Keratinocyte (primary cell): ENCODE results near the gene SLAIN1. TPM values are rescaled to one million over a fixed set of nuclear protein-coding genes. Genes with fewer than 3 reads are reported as not detected.
A peak's percentile ranks its signal among the peaks of the same experiment; 100 is the strongest.

Experiments used
- DNase-seq: peaks from one replicate; pipeline ENCODE4 v3.0.0-alpha.2; 2011; ENCODE audit warnings: low read depth, missing footprints, low spot score
- FAIRE-seq: peaks from 2 replicates; lab custom pipeline; 2011; peaks lifted over from hg19 to GRCh38; lab: Jason Lieb, UNC
- H2AFZ ChIP-seq: 2 replicates; pipeline ENCODE4 v1.6.0; 2012; ENCODE audit warnings: low read length, control low read depth, inconsistent platforms; ENCODE audit not compliant: control insufficient read depth
- H3K27ac ChIP-seq: 2 replicates; pipeline ENCODE4 v1.5.1; 2011; ENCODE audit warnings: low read length; ENCODE audit not compliant: control insufficient read depth, insufficient read depth
- H3K27me3 ChIP-seq: 3 replicates; pipeline ENCODE4 v1.6.0; 2011; ENCODE audit warnings: low read length; ENCODE audit not compliant: control insufficient read depth, insufficient read depth; ENCODE audit errors: extremely low read depth
- H3K36me3 ChIP-seq, 2 experiments: 2 replicates in 1 of 2; 3 replicates in 1 of 2; pipeline ENCODE4 v1.5.1; 2011; ENCODE audit warnings: low read length in 2 of 2, mild to moderate bottlenecking in 1 of 2; ENCODE audit not compliant: control insufficient read depth in 2 of 2, insufficient read depth in 2 of 2; ENCODE audit errors: extremely low read depth in 1 of 2
- H3K4me1 ChIP-seq: 3 replicates; pipeline ENCODE4 v1.5.1; 2011; ENCODE audit warnings: low read length; ENCODE audit not compliant: control insufficient read depth, insufficient read depth; ENCODE audit errors: extremely low read depth
- H3K4me2 ChIP-seq: 3 replicates; pipeline ENCODE4 v1.6.0; 2011; ENCODE audit warnings: low read depth, low read length; ENCODE audit not compliant: control insufficient read depth, insufficient read depth; ENCODE audit errors: extremely low read depth
- H3K4me3 ChIP-seq, 3 experiments: fragments of 200-600 bp in 1 of 3; sonication (generic) in 1 of 3; 2 replicates in 2 of 3; 3 replicates in 1 of 3; pipeline ENCODE4 v1.5.1; 2011 to 2016; ENCODE audit warnings: low read length in 3 of 3, mild to moderate bottlenecking in 3 of 3, control low read depth in 2 of 3, inconsistent platforms in 1 of 3, low read depth in 1 of 3, mixed read lengths in 1 of 3, mixed run types in 1 of 3, moderate library complexity in 1 of 3; ENCODE audit not compliant: control insufficient read depth in 2 of 3, insufficient read depth in 2 of 3; ENCODE audit errors: extremely low read depth in 1 of 3
- H3K79me2 ChIP-seq: 2 replicates; pipeline ENCODE4 v1.6.0; 2012; ENCODE audit warnings: low read length; ENCODE audit not compliant: control insufficient read depth, insufficient read depth
- H3K9ac ChIP-seq: 3 replicates; pipeline ENCODE4 v1.6.0; 2011; ENCODE audit warnings: low read length; ENCODE audit not compliant: control insufficient read depth, insufficient read depth; ENCODE audit errors: extremely low read depth
- H3K9me1 ChIP-seq: 3 replicates; pipeline ENCODE4 v1.6.0; 2011; ENCODE audit warnings: low read length; ENCODE audit not compliant: control insufficient read depth, insufficient read depth; ENCODE audit errors: extremely low read depth
- H3K9me3 ChIP-seq: 2 replicates; pipeline ENCODE4 v1.5.1; 2012; ENCODE audit warnings: low read depth, low read length; ENCODE audit not compliant: control insufficient read depth
- H4K20me1 ChIP-seq: 3 replicates; pipeline ENCODE4 v1.6.0; 2011; ENCODE audit warnings: low read length; ENCODE audit not compliant: control insufficient read depth, insufficient read depth; ENCODE audit errors: extremely low read depth
- CTCF ChIP-seq, 3 experiments: IDR thresholded peaks in 1 of 3; conservative IDR thresholded peaks in 1 of 3; optimal IDR thresholded peaks in 1 of 3; 2 replicates in 2 of 3; 3 replicates in 1 of 3; pipeline versions ENCODE3 to v1.5.1; 2011; ENCODE audit warnings: low read length in 3 of 3, mild to moderate bottlenecking in 3 of 3, moderate library complexity in 2 of 3, control low read depth in 1 of 3, inconsistent platforms in 1 of 3; ENCODE audit not compliant: insufficient read depth in 2 of 3; ENCODE audit errors: extremely low read depth in 1 of 3
- EZH2 ChIP-seq: IDR thresholded peaks from one replicate; pipeline ENCODE4 v1.6.1; 2012; ENCODE audit warnings: inconsistent platforms, mild to moderate bottlenecking, low read length, moderate library complexity
- dilution Hi-C: fragments of 300-500 bp; cut with MboI; formaldehyde crosslinking; loops from one replicate; pipeline ENCODE4 v1.7.0; 2020; ENCODE audit warnings: low sequenced_read_pairs; ENCODE audit not compliant: extremely low pct_ligation_motif_present
- polyA plus RNA-seq, 5 experiments: library from polyadenylated mRNA; depleted of rRNA in 3 of 5; stranded (reverse) in 3 of 5; stranded (forward) in 1 of 5; unstranded in 1 of 5; fragments of >200 nt; gene quantifications; 1 replicate in 1 of 5; 2 replicates in 3 of 5; 3 replicates in 1 of 5; pipeline versions ENCODE4 v1.2.1 to v1.2.3, GENCODE V29; 2011 to 2012; ENCODE audit warnings: missing spikeins in 2 of 5, low read depth in 1 of 5, low replicate concordance in 1 of 5

SLAIN1 gene
- polyA plus RNA-seq, 1 donor (not counting 4 experiments of a cell fraction or from before 2014, with no cell fraction given): not detected

- peaks cover 44% of the 10 kb centered on the region for H3K27me3 ChIP-seq
- no peak overlapping the region for H3K27ac ChIP-seq
These were observed 943 bp downstream of the SLAIN1 start for GRCh38 chr13:77698201-77699058.

GRCh38 chr13:77699059-77699680, 1.7 kb downstream of the SLAIN1 start:
- dilution Hi-C loops: no loop called here
- no peak overlapping the region for H3K9ac ChIP-seq
- H3K4me3 ChIP-seq: peak overlapping the region in 2 of 3 experiments; percentile 58 to 67
- H3K4me1 ChIP-seq: peaks cover 2% of the 10 kb centered on the region
- peak overlapping the region; percentile 13 for H2AFZ ChIP-seq
- peak overlapping the region; percentile 91 for H3K4me2 ChIP-seq
- TF ChIP-seq CTCF (optimal IDR thresholded peaks at IDR 0.05 in 1 of 3, IDR thresholded peaks at IDR 0.05 in 1 of 3, conservative IDR thresholded peaks at IDR 0.05 in 1 of 3; ENCODE audit: extremely low read depth in 1 of 3, insufficient read depth in 2 of 3, low read length in 3 of 3): no peak
- TF ChIP-seq EZH2: no peak
- no peaks in the 10 kb centered on the region for H3K36me3 ChIP-seq
- no peak overlapping the region for H3K27ac ChIP-seq
- no peak for DNase-seq
- no peak for FAIRE-seq
- peaks cover 6% of the 10 kb centered on the region for H4K20me1 ChIP-seq
- no peaks in the 10 kb centered on the region for H3K9me3 ChIP-seq
- no peaks in the 10 kb centered on the region for H3K9me1 ChIP-seq
- H3K79me2 ChIP-seq: no peaks in the 10 kb centered on the region
- peaks cover 44% of the 10 kb centered on the region for H3K27me3 ChIP-seq

More at GRCh38 chr13:77698201-77699058, 943 bp downstream of the SLAIN1 start:
- H3K9ac ChIP-seq: no peak overlapping the region
- peaks cover 6% of the 10 kb centered on the region for H4K20me1 ChIP-seq
- no peaks in the 10 kb centered on the region for H3K9me1 ChIP-seq
- no peaks in the 10 kb centered on the region for H3K79me2 ChIP-seq
- dilution Hi-C loops: no loop called here
- FAIRE-seq (no peak), DNase-seq (no peak)
- H3K4me1 ChIP-seq: peaks cover 2% of the 10 kb centered on the region
- H3K4me3 ChIP-seq: peak overlapping the region in 2 of 3 experiments; percentile 58 to 67
- peak overlapping the region; percentile 13 for H2AFZ ChIP-seq
- H3K36me3 ChIP-seq: no peaks in the 10 kb centered on the region
- peak overlapping the region; percentile 91 for H3K4me2 ChIP-seq
- no peaks in the 10 kb centered on the region for H3K9me3 ChIP-seq
- no peak for TF ChIP-seq CTCF (optimal IDR thresholded peaks at IDR 0.05 in 1 of 3, IDR thresholded peaks at IDR 0.05 in 1 of 3, conservative IDR thresholded peaks at IDR 0.05 in 1 of 3; ENCODE audit: extremely low read depth in 1 of 3, insufficient read depth in 2 of 3, low read length in 3 of 3)
- TF ChIP-seq EZH2: peak; percentile 97
